GM13977 (cell line): ENCODE results near the gene ARID4B.
"Not testable (repeated sequence)": the region's sequence is repeated elsewhere in the genome, so short reads cannot be mapped to it uniquely, and the experiment has no call there.

Experiments
- DNase-seq: peaks from one replicate; pipeline ENCODE4 v3.0.0; 2012; ENCODE audit warnings: low spot score
- in situ Hi-C: fragments of 300-500 bp; cut with MboI; formaldehyde crosslinking; loops from one replicate; pipeline ENCODE4 v1.12.0; 2022; ENCODE audit warnings: low sequenced_read_pairs, low pct_unique_long_range_greater_than_20kb, mixed read lengths, inconsistent platforms; ENCODE audit not compliant: unreplicated experiment
- TF ChIP-seq, protein P1 (sequence below): IDR thresholded peaks from 2 replicates; pipeline ENCODE4 v1.5.1; 2012; ENCODE audit warnings: mild to moderate bottlenecking, control low read depth; ENCODE audit not compliant: insufficient read depth; ENCODE audit errors: extremely low read depth, missing control alignments

The ARID4B gene

DNA sequence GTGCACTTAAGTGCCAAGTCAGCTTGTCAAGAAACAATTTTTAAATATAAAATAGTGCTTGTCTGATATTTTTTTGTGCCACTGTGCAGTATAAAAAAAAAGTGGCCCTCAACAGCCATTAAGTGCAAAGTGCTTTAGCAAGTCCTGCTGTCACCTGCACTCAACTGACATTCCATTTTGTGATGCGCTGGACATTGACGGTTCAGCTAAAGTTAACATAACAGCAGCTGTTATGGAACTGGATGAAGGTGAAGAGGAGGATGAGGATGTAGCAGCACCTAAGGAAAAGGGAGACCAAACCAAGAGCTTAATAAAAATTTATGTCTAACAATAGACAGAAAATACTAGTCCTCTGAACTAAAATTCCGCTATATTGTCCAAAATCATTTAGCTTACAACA lies 159.6 kb downstream of the ARID4B start:
- TF ChIP-seq, protein P1, sequence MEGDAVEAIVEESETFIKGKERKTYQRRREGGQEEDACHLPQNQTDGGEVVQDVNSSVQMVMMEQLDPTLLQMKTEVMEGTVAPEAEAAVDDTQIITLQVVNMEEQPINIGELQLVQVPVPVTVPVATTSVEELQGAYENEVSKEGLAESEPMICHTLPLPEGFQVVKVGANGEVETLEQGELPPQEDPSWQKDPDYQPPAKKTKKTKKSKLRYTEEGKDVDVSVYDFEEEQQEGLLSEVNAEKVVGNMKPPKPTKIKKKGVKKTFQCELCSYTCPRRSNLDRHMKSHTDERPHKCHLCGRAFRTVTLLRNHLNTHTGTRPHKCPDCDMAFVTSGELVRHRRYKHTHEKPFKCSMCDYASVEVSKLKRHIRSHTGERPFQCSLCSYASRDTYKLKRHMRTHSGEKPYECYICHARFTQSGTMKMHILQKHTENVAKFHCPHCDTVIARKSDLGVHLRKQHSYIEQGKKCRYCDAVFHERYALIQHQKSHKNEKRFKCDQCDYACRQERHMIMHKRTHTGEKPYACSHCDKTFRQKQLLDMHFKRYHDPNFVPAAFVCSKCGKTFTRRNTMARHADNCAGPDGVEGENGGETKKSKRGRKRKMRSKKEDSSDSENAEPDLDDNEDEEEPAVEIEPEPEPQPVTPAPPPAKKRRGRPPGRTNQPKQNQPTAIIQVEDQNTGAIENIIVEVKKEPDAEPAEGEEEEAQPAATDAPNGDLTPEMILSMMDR = no peak
- in situ Hi-C loops = no loop called here
- DNase-seq = no peak

DNA sequence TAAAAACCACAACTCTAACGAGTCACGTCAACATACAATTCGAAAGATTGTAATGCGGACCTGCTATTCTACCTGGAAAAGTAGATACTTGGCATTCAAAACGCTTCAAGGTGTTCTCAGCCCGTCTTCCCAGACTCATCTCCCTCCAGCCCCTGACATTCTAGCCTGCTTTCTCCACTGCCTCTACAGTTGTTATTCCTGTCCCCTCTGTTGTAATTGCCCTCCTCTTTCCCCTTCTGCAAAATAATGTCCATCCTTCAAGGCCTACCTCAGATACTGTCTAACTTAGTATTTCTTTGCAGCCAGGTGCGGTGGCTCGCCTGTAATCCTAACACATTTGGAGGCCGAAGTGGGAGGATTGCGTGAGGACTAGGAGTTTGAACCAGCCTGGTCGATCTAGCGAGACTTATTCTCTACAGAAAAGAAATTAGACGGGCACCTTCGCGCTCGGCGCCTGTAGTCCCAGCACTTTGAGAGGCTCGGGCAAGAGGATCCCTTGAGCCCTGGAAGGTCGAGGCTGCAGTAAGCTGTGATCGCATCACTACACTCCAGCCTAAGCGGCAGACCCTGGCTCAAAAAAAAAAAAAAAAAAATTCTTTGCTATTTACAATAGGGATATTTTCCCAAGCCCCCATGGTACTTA lies 166.2 kb downstream of the ARID4B start:
- TF ChIP-seq, protein P1 = no peak
- in situ Hi-C loops = no loop called here
- DNase-seq = no peak

DNA sequence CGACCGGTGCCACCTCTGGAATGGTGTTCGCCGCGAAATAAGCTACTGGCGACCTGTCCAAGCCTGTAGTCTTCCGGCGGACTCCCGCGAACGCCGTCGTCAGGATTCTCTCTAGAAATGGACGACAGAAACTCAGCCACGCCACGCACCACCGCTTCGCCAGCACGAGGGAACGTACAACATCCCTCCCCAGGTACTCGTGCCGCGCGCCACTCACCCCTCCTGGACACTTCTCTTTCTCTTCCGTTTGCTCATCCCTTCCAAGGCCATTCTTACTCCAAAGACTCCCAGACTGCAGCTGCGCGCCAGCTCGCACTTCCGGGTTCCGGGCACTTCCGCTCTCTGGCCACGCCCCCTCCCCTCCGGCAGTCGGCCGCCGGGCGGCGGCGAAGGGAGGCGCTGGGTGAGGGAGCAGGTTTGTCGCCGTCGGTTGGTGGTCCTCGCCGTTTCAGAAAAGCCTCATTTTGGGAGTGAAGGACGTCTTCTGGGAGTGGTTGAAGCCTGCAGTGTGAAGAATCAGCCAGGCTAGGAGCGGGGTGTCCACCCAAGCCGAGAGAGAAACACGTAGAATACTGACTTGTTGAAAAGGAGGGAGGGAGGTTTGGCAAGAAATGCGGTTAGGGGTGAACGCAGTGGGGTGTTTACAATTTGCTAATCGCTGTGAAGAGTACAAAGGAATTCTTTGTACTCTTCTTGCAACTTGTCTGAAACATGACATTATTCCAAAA lies 166.9 kb downstream of the ARID4B start, which contains the start of gene RBM34:
Gene RBM34 (minus strand): TSS at position 294 of the 728 bp plus-strand sequence. CDS start 24 bp downstream, at position 270.
- TF ChIP-seq, protein P1 = no peak
- peak; percentile 90 for DNase-seq
- in situ Hi-C loops = no loop called here

DNA sequence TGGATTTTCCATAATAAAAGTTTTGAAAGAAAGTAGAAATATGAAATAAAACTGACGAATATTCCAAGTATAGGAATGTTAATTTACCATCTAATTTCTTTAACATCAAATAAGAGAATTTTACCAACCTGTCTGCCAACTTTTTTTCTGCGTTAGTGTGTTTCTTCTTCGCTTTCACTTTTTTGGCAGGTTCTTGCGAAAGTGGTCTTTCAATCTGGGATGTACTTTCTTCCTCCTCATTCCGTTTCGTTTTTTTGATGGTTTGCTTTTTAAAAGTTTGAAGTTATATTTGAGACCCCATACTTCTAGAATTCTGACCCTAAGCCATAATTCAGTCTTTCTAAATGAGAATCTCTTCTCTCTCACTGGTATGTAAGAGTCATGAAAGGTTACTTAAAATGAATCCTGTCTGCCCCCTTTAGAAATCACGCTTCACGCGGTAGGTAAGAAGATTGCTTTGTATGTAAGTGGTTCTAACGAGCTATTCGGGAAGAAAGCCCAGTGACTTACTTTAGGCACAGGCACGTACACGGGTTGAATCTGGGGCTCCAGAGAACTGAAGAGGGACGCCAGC lies 167.5 kb downstream of the ARID4B start:
- TF ChIP-seq, protein P1 = no peak
- in situ Hi-C loops = no loop called here
- peak; percentile 65 for DNase-seq

DNA sequence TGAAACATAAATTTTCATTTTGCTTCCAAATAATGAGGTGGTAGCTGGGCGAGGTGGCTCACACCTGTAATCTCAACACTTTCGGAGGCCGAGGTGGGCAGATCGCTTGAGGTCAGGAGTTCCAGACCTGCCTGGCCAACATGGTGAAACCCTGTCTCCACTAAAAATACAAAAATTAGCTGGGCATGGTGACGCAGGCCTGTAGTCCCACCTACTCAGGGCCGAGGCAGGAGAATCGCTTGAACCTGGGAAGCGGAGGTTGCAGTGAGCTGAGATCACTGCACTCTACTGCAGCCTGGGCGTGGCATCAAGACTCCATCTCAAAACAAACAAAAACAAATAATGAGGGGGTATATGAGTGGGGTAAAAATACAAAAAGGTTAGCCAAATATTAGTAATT lies 168.0 kb downstream of the ARID4B start:
- in situ Hi-C loops, DNase-seq: not testable (repeated sequence)

DNA sequence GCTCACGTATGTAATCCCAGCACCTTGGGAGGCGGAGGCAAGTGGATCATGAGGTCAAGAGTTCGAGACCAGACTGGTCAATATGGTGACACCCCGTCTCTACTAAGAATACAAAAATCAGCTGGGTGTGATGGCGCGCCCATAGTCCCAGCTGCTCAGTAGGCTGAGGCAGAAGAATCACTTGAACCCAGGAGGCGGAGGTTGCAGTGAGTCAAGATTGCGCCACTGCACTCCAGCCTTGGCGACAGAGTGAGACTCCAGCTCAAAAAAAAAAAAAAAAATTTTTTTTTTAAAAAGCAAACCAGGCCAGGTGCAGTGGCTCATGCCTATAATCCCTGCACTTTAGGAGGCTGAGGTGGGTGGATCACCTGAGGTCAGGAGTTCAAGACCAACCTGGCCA lies 168.7 kb downstream of the ARID4B start:
- DNase-seq, in situ Hi-C loops: not testable (repeated sequence)

DNA sequence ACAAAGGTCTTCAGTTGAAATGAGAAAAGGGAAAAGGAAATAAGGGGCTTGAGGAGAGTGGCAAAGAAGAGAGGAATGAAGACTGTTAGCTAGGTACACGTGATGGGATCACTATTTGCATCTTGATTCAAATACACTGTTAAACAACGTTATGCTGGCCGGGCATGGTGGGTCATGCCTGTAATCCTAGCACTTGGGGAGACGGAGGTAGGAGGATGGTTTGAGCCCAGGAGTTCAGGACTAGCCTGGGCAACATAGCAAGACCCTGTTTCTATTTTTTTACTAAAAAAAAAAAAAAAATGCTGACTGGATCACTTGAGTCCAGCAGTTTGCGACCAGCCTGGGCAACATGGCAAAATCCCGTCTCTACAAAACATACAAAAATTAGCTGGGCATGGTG lies 169.3 kb downstream of the ARID4B start:
- in situ Hi-C loops = no loop called here
- no peak for DNase-seq
- TF ChIP-seq, protein P1 = no peak
